ENCODE results near the gene PLCB2.

Gene PLCB2

DNA sequence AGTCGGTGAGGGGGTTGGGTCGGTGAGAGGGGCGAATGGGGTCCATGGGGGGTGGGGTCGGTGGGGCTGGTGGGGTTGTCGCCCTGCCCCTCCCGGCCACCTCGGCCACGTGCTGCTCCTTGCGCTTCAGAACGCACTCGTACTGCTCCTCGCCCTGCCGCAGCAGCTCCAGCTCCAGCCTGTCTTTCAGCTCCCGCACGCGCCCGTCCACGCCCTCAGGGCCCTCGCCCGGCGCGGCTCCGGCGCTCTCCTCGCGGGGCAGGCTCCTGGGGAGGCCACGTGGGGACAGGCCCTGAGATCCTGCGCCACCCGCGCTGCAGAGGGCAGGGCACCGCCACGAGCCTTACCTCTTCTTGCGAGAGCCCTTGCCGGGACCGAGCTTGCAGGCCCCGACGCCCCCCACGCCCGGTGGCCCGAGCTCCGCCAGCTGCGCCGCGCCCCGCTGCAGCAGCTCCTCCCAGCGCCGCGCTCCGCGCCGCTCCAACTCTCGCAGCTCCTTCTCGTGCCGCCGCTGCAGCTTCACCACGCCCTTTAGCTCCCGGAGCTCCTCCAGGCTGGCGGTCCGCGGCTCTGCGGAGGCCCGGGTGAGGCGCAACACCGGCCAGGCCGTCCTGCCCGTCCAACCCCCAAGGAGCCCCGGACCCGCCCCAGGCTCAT, 16.7 kb downstream of the PLCB2 start:
- Mint-ChIP-seq H3K4me3 (no peak overlapping the region), H3K27ac (ENCODE audit: low read depth) (no peak overlapping the region), H3K36me3 (ENCODE audit: insufficient read depth) (peaks cover 11% of the 10 kb centered on the region), H3K9me3 (no peaks in the 10 kb centered on the region), H3K27me3 (no peaks in the 10 kb centered on the region), H3K4me1 (no peaks in the 10 kb centered on the region)
- ATAC-seq (replicated peaks; ENCODE audit: extremely low read depth, poor library complexity, severe bottlenecking) (no peak), DNase-seq (ENCODE audit: low spot score in 2 of 2) (no peak)

DNA sequence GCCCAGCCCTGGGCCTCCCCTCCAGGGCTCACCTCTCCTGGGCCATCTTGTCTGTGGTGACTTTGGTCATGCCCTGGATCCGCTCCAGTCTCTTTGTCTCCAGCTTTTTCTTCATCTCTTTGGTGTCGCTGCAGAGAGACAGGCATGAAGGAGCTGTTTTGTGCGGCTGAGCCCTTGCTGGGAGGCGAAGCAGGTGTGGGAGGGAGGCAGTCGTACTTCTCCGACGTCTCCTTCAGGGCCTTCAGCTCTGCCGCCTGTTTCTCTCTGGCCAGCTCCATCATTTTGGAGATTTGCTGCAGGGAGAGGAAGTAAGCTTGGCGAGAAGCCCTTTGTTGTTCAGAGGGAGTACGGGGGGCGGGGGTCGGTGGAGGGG, 17.2 kb downstream of the PLCB2 start:
- no peak for ATAC-seq (replicated peaks; ENCODE audit: extremely low read depth, poor library complexity, severe bottlenecking)
- no peak overlapping the region for H3K27ac Mint-ChIP-seq (ENCODE audit: low read depth)
- no peaks in the 10 kb centered on the region for H3K9me3 Mint-ChIP-seq
- no peak overlapping the region for H3K4me3 Mint-ChIP-seq
- no peaks in the 10 kb centered on the region for H3K4me1 Mint-ChIP-seq
- no peak for DNase-seq (ENCODE audit: low spot score in 2 of 2)
- peaks cover 11% of the 10 kb centered on the region for H3K36me3 Mint-ChIP-seq (ENCODE audit: insufficient read depth)
- H3K27me3 Mint-ChIP-seq, result no peaks in the 10 kb centered on the region

DNA sequence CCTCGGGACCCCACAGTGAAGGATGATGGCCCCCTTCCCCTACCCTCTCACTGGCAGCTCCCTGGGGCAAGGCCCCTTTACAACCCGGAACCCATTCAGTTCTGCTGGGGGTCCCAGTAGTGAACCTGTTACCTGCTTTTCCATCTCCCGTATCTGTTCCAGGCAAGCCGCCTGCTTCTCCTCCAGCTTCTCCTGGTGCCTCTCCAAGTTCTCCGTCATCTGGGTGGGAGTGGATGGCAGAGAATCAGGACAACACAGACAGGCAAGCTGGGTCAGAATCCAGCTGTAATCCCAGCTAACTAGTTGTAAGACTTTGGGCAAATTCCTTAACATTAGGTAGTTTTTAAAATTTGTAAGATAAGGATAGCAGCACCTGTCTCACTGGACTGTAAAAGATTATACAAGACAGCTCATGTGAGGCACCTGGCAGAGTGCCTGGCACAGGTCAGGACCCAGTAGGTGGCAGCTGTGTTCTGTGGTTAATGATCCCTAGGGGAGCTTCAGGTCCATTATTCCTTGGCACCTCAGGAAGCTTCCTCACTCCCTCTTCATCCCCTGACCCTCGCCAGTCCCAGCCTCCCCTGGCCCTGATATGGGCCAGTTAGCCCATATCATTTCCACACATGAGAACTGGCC, 18.5 kb downstream of the PLCB2 start:
- H3K9me3 Mint-ChIP-seq, result no peaks in the 10 kb centered on the region
- H3K27ac Mint-ChIP-seq (ENCODE audit: low read depth), result no peak overlapping the region
- peaks cover 6% of the 10 kb centered on the region for H3K36me3 Mint-ChIP-seq (ENCODE audit: insufficient read depth)
- H3K4me1 Mint-ChIP-seq, result no peaks in the 10 kb centered on the region
- H3K4me3 Mint-ChIP-seq, result no peak overlapping the region
- DNase-seq (ENCODE audit: low spot score in 2 of 2) (no peak), ATAC-seq (replicated peaks; ENCODE audit: extremely low read depth, poor library complexity, severe bottlenecking) (no peak)
- no peaks in the 10 kb centered on the region for H3K27me3 Mint-ChIP-seq

DNA sequence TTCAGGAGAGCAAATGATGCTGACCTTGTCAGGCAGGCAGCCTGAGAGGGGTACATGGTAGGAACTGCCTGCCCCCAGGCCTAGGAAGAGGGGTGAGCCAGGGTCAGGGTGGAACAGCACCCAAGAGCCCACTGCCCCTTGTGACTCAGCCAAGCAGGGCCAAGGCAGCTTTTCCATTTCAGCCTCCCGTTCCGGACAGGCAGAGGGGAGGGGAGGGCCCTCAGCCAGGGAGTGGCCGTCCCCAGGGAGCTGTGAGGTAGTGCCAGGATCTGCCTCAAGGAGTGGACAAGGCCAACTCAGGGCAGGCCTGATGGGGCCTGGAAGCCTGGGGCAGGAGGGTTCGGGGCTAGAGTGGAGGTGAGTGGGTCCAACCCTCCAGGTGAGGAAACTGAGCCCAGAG, 19.8 kb downstream of the PLCB2 start:
- H3K4me1 Mint-ChIP-seq, result no peaks in the 10 kb centered on the region
- no peaks in the 10 kb centered on the region for H3K27me3 Mint-ChIP-seq

DNA sequence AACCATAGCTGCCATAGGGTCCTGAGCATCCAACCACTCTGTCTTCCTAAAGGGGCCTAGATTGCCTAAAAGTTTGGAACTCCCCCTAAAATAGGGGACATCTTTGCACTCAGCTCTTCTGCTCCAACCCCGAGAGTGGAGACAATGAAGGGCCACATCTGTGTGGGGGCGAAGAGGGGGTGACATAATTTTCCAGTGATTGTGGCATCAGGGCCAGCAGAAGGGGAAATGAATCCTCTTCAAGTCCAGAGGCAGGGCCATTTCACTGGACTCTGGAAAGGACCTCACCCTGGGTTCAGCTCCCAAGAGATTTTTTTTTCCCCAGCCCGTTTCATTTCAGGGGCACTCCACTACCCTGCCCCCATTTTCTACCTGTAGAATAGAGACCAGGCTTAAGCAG, 20.2 kb downstream of the PLCB2 start:
- no peak for ATAC-seq (replicated peaks; ENCODE audit: extremely low read depth, poor library complexity, severe bottlenecking)
- Mint-ChIP-seq H3K27ac (ENCODE audit: low read depth) (no peak overlapping the region), H3K27me3 (no peaks in the 10 kb centered on the region), H3K36me3 (ENCODE audit: insufficient read depth) (peaks cover 3% of the 10 kb centered on the region), H3K9me3 (no peaks in the 10 kb centered on the region), H3K4me1 (no peaks in the 10 kb centered on the region), H3K4me3 (no peak overlapping the region)
- no peak for DNase-seq (ENCODE audit: low spot score in 2 of 2)

More for the DNA sequence above, 19.8 kb downstream of the PLCB2 start:
- Mint-ChIP-seq H3K4me3 (no peak overlapping the region), H3K27ac (ENCODE audit: low read depth) (no peak overlapping the region), H3K9me3 (no peaks in the 10 kb centered on the region), H3K36me3 (ENCODE audit: insufficient read depth) (peaks cover 3% of the 10 kb centered on the region)
- DNase-seq (ENCODE audit: low spot score in 2 of 2) (no peak), ATAC-seq (replicated peaks; ENCODE audit: extremely low read depth, poor library complexity, severe bottlenecking) (no peak)

DNA sequence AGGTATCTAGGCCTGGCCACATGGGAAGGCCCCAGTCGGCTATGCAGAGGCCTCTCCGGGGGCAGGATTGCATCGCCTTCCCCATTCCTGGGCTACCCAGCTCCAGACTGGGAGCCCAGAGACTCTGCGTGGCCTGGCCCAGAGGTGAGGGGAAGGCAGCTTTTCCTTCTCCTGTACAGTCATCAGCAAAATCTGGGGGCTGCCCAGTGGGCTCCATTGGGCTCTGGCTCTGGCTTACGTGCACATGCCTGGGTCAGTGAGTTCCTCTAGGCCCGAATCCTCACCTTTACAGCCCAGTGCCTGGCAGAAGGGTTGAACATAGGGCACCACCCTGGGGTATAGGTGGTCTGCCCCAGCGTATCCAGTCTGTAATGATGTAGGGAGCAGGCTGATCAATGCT, 20.9 kb downstream of the PLCB2 start:
- Mint-ChIP-seq H3K9me3 (no peaks in the 10 kb centered on the region), H3K27me3 (no peaks in the 10 kb centered on the region), H3K27ac (ENCODE audit: low read depth) (no peak overlapping the region), H3K4me1 (no peaks in the 10 kb centered on the region), H3K36me3 (ENCODE audit: insufficient read depth) (peaks cover 3% of the 10 kb centered on the region), H3K4me3 (no peak overlapping the region)
- DNase-seq (ENCODE audit: low spot score in 2 of 2) (no peak), ATAC-seq (replicated peaks; ENCODE audit: extremely low read depth, poor library complexity, severe bottlenecking) (no peak)

DNA sequence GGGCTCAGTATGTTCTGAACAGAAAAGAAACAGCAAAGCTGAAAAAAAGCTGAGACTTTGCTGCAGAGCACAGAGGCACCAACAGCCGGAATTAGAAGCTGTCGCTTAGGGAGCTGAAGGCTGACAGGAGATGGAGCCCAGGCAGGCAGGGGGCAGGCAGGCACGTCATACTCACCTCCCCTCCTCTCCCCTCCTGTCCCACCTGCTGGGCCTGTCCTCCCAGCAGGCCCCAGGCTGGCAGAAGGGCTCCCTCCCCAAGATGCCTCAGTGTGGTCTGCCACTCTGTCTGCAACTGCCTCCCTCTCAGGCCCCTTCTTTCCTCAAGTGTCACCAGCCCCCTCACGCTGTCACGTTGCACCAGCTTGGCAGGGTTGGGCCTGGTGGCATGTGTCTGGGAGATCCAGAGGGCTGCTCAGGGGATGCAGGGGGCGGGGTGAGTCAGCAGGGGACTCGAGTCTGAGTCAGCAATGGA, 21.6 kb downstream of the PLCB2 start:
- Mint-ChIP-seq H3K4me1 (no peaks in the 10 kb centered on the region), H3K4me3 (no peak overlapping the region), H3K27me3 (peaks cover 2% of the 10 kb centered on the region), H3K36me3 (ENCODE audit: insufficient read depth) (peaks cover 3% of the 10 kb centered on the region), H3K27ac (ENCODE audit: low read depth) (no peak overlapping the region), H3K9me3 (no peaks in the 10 kb centered on the region)
- ATAC-seq (replicated peaks; ENCODE audit: extremely low read depth, poor library complexity, severe bottlenecking), result no peak
- no peak for DNase-seq (ENCODE audit: low spot score in 2 of 2)

DNA sequence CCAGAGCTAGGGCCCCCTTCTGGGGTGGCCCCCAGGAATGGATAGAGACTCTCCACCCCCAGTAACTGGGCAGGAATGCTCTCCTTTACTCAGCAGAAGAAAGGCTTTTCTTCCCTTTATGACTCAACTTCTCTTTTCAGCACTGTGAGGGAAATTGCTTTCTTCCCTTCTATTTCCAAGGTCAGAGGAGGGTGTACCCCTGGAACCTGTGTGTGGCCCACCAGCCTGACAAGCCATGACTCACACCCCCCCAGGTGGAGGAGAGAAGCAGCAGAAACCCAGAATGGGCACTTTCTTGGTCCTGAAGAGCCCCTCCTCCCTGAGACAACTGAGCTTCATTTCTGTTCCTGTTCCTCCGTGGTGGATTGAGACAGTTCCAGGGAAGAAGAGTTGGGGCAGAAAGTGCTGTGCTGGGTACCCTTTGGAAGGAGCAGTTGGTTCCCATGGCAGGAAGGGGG, 22.2 kb downstream of the PLCB2 start:
- ATAC-seq (replicated peaks; ENCODE audit: extremely low read depth, poor library complexity, severe bottlenecking), result no peak
- DNase-seq (ENCODE audit: low spot score in 2 of 2), result no peak
- Mint-ChIP-seq H3K27ac (ENCODE audit: low read depth) (no peak overlapping the region), H3K36me3 (ENCODE audit: insufficient read depth) (peaks cover 5% of the 10 kb centered on the region), H3K9me3 (no peaks in the 10 kb centered on the region), H3K4me3 (no peak overlapping the region), H3K27me3 (peaks cover 7% of the 10 kb centered on the region), H3K4me1 (no peaks in the 10 kb centered on the region)

DNA sequence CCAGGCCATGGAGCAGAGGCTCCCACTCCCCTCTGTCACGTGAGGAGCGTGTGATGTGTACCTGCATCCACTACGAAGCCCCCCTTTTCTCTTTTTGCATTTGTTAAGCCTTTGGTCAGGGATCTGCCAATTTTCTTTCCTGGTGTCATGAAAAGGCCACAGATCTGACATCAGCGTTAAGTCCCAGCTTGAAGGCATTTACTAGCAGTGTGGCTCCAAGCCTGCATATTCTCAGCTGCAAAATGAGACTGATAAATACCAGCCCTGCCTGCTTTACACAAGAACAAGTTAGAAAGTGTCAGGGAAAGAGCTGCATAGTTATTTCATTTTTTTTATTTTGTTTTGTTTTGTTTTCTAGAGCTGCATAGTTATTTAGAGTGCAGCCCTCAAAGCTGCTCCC, 22.6 kb downstream of the PLCB2 start:
- Mint-ChIP-seq H3K27me3 (peaks cover 12% of the 10 kb centered on the region), H3K9me3 (no peaks in the 10 kb centered on the region), H3K4me3 (no peak overlapping the region), H3K4me1 (no peaks in the 10 kb centered on the region), H3K36me3 (ENCODE audit: insufficient read depth) (peaks cover 5% of the 10 kb centered on the region), H3K27ac (ENCODE audit: low read depth) (no peak overlapping the region)
- DNase-seq (ENCODE audit: low spot score in 2 of 2) (no peak), ATAC-seq (replicated peaks; ENCODE audit: extremely low read depth, poor library complexity, severe bottlenecking) (no peak)

DNA sequence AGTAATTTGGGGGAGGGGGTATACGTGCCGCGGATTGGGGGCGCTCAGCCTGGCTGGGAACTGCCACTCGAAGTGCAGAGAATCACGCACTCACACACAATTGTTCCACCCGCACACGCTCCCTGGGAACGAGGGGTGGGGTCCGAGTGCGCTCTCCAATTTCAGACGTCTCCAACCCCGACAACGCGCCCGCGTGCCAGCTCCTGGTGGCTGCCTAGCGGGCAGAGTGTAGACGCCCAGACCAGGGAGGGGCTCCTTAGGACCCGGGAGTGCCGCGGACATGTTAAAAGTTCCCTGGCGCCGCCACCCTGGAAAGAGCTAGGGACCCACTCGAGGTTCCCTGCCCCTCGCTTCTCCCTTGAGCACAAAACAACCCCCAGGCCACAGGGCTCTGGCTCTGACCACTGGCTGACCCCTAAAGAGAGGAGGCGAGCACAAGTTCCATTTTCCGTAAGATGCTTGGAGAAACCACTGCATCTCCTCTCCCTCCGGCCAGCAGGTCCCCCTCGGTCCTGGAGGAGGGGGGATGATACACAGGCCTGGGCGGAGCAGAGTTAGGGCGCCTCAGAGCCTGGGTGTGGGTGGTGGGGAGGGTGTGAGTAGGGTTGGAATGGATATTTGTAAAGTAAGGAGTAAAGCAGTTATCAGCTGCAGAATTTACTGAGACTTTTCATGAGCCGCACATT, 24.0 kb downstream of the PLCB2 start:
- DNase-seq (ENCODE audit: low spot score in 2 of 2), result no peak
- Mint-ChIP-seq H3K27ac (ENCODE audit: low read depth) (no peak overlapping the region), H3K27me3 (peaks cover 15% of the 10 kb centered on the region), H3K36me3 (ENCODE audit: insufficient read depth) (peaks cover 2% of the 10 kb centered on the region), H3K4me1 (no peaks in the 10 kb centered on the region), H3K4me3 (peak overlapping the region; percentile 76), H3K9me3 (no peaks in the 10 kb centered on the region)
- ATAC-seq (replicated peaks; ENCODE audit: extremely low read depth, poor library complexity, severe bottlenecking), result no peak

DNA sequence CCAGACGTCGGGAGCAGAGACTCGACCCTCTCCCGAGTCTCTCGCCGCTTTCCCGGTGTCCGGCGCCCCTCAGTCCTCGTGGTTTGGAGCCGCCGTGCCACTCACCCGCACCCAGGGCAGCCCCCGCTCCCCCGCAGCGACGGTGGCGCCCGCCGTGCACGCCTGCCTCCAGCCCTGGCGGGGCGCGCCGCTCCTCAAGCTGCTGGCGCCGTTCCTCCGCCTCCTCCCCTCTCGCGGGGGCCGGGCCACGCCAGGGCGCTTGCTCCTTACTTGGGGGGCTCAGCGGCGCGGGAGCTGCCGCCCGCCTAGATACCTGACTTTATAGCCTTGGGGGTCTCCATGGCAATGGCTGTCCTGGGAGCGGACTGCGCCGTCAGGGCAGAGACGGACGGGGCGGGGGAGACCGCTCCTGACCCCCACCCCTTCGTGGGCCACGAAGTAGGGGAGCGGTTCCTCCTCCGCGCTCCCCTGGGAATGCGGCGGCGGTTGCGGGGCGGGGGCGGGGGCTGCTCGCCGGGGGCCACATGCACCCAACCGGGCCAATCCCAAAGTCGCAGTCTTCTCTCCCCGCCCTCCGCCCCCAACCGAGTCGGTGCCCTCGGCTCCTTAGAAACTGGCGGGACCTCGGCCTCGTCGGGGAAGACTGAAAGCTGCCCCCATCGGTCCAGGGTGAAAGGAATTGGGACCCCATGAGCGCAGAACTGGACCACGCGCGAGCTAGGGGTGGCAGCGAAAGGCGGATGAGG, 24.7 kb downstream of the PLCB2 start, which contains the start of gene ANKRD63:
Gene ANKRD63, minus strand, starts transcription at position 196 of the 746 bp plus-strand sequence. CDS start 478 bp downstream, outside the sequence.
- H3K4me1 Mint-ChIP-seq, result no peaks in the 10 kb centered on the region
- DNase-seq (ENCODE audit: low spot score in 2 of 2) (no peak), ATAC-seq (replicated peaks; ENCODE audit: extremely low read depth, poor library complexity, severe bottlenecking) (peak; percentile 70)
- peaks cover 2% of the 10 kb centered on the region for H3K36me3 Mint-ChIP-seq (ENCODE audit: insufficient read depth)
- peaks cover 22% of the 10 kb centered on the region for H3K27me3 Mint-ChIP-seq
- peak within 1 kb of the TSS; percentile 76 for H3K4me3 Mint-ChIP-seq
- no peaks in the 10 kb centered on the region for H3K9me3 Mint-ChIP-seq
- H3K27ac Mint-ChIP-seq (ENCODE audit: low read depth), result no peak within 1 kb of the TSS

DNA sequence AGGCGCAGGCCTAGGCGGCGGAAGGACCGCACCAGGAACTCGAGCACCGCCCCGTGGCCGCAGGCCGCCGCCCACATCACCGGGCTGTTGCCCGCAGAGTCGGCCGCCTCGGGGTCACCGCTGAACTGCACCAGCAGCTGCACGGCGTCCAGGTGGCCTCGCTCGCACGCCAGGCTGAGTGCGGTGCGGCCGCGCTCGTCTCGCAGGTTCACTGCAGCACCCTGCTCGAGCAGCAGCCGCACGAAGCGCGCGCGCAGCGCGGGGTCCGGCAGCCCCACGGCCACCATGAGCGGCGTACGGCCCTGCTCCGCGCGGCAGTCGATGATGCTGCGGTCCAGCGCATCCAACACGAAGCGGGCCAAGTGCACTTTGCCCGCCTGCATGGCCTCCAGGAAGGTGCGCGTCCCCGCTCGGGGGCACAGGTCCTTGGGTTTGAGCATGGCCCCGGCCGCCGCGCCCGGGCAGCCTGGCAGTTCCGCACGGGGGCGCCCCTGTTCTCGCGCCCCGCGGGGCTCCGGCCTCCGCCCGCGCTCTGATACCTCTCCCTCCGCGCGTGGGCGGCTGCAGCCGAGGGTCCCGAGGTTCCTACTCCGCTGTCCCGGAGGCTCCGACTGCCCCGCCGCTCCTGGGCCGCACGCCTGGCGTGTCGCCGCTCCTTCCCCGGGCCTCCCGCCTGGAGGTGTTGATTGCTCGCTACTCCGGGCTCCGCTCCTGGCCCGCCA, 25.4 kb downstream of the PLCB2 start:
- no peaks in the 10 kb centered on the region for H3K9me3 Mint-ChIP-seq
- no peak overlapping the region for H3K27ac Mint-ChIP-seq (ENCODE audit: low read depth)

More for the DNA sequence above, 25.4 kb downstream of the PLCB2 start:
- Mint-ChIP-seq H3K27me3 (peaks cover 27% of the 10 kb centered on the region), H3K36me3 (ENCODE audit: insufficient read depth) (peaks cover 2% of the 10 kb centered on the region), H3K4me1 (no peaks in the 10 kb centered on the region), H3K4me3 (peak overlapping the region; percentile 76)
- DNase-seq (ENCODE audit: low spot score in 2 of 2) (peak; percentile 24 to 44), ATAC-seq (replicated peaks; ENCODE audit: extremely low read depth, poor library complexity, severe bottlenecking) (peak; percentile 75)
